Heart left ventricle (tissue), 13 donors: ENCODE measurements around the gene UMPS.

Experiments
- CTCF ChIP-seq, 12 donors: fragments of 200-600 bp; sonication (generic) in 4 of 12; IDR thresholded peaks; one replicate each; pipeline versions ENCODE4 v1.5.0 to v1.8.0; 2018 to 2022; ENCODE audit warnings: antibody characterized with exemption in 12 of 12, mild to moderate bottlenecking in 5 of 12
- POLR2A ChIP-seq, 2 donors: fragments of 450-650 bp; IDR thresholded peaks; one replicate each; pipeline ENCODE4 v1.6.1; 2017; ENCODE audit warnings: antibody characterized with exemption in 2 of 2, mild to moderate bottlenecking in 2 of 2, moderate library complexity in 2 of 2
- donor health status: ischemic (EF 13 %, LVEDD 7.1; RV severe dilation, severe dysfunction).
- donor health status: DM: no; HTN: yes; CAD: no.
- donor health status: DM: no; HTN: no; CAD: no.
- donor health status: ischemic (EF 25% LVEDD 6.9; RV normal size, moderate dysfunction).
- donor health status: ischemic (EF 25% LVEDD 5.7; RV mildly dilated, moderate dysfunction).
- donor health status: ischemic (EF 35%, LVEDD 5.7; RV mildly dilated, moderate dysfunction).
- donor health status: nonischemic (EF 11% LVEDD 7.7; RV severe dilation, severe dysfunction).
- donor health status: DM: yes; HTN: yes; CAD: no.
- donor health status: PGD.
- donor health status: ischemic (EF 29% LVEDD 5.4; RV normal size, mild dysfunction).
- donor health status: nonischemic (EF 23%, LVEDD 6.1; RV moderate dilation, normal function).

GRCh38 chr3:124722589-124722988, 7.7 kb upstream of the UMPS start:
- TF ChIP-seq CTCF (IDR thresholded peaks at IDR 0.05) = no peak
- no peak for TF ChIP-seq POLR2A (IDR thresholded peaks at IDR 0.05)
